ENCODE results near the gene DCAF5.
"Not testable (repeated sequence)": the region's sequence is repeated elsewhere in the genome, so short reads cannot be mapped to it uniquely, and the experiment has no call there.

- TF ChIP-seq EZH2 (IDR thresholded peaks at IDR 0.05); FOXP2 (optimal IDR thresholded peaks at IDR 0.05; ENCODE audit: control extremely low read depth, extremely low read length, insufficient read depth): not testable (repeated sequence)
These were observed 12.9 kb upstream of the DCAF5 start for GRCh38 chr14:69165787-69166186.

Data from SK-N-MC (cell line).